Stomach (tissue), 19 donors: ENCODE data around the gene ARSJ. TPM values are rescaled to one million over a fixed set of nuclear protein-coding genes. Genes with fewer than 3 reads are reported as not detected.

Experiments
- DNase-seq, 2 donors: peaks; one replicate each; pipeline versions ENCODE4 v3.0.0 to v3.0.0-alpha.2; 2013 to 2019
- H3K27ac ChIP-seq, 5 donors: fragments of 200-600 bp in 4 of 5; sonication (generic) in 4 of 5; one replicate each; pipeline ENCODE4 v1.5.1; 2013 to 2019; ENCODE audit warnings: mild to moderate bottlenecking in 1 of 5, moderate library complexity in 1 of 5
- H3K27me3 ChIP-seq, 3 donors: fragments of 200-600 bp; sonication (generic); one replicate each; pipeline ENCODE4 v1.5.1; 2017 to 2019; ENCODE audit warnings: mixed run types in 1 of 3
- H3K36me3 ChIP-seq, 4 donors: fragments of 200-600 bp; sonication (generic); 1 replicate in 3 of 4; 2 replicates in 1 of 4; pipeline ENCODE4 v1.5.1; 2016 to 2019
- H3K4me1 ChIP-seq, 4 donors: fragments of 200-600 bp; sonication (generic); one replicate each; pipeline ENCODE4 v1.5.1; 2016 to 2019
- H3K4me3 ChIP-seq, 4 donors: fragments of 200-600 bp; sonication (generic) in 3 of 4; one replicate each; pipeline ENCODE4 v1.5.1; 2016 to 2019; ENCODE audit warnings: mild to moderate bottlenecking in 1 of 4
- H3K9me3 ChIP-seq, 4 donors: fragments of 200-600 bp; sonication (generic); one replicate each; pipeline ENCODE4 v1.5.1; 2016 to 2019
- CTCF ChIP-seq, 7 experiments: fragments of 450-650 bp in 4 of 7; fragments of 200-600 bp in 3 of 7; sonication (generic) in 3 of 7; IDR thresholded peaks; one replicate each; pipeline ENCODE4 v1.5.1; 2016 to 2019; ENCODE audit warnings: antibody characterized with exemption in 7 of 7, control low read depth in 2 of 7, mild to moderate bottlenecking in 1 of 7
- EP300 ChIP-seq: sonication (generic); formaldehyde crosslinking; IDR thresholded peaks from one replicate; pipeline ENCODE4 v1.6.1; 2017; ENCODE audit warnings: antibody characterized with exemption
- POLR2A ChIP-seq, 4 donors: fragments of 450-650 bp; IDR thresholded peaks; one replicate each; pipeline ENCODE4 v1.6.1; 2016; ENCODE audit warnings: antibody characterized with exemption in 4 of 4, control low read depth in 2 of 4, mild to moderate bottlenecking in 1 of 4, moderate library complexity in 1 of 4
- POLR2AphosphoS5 ChIP-seq, 3 donors: sonication (generic); formaldehyde crosslinking; IDR thresholded peaks; one replicate each; pipeline ENCODE4 v1.6.1; 2016; ENCODE audit warnings: antibody characterized with exemption in 3 of 3
- WGBS, 5 donors: extraction: QIAGEN DNeasy Blood & Tissue Kit in 3 of 5; methylation state at CpG; one replicate each; pipeline versions ENCODE4 v1.1.5 to v1.1.7; 2013 to 2018; 5-methylcytosine and 5-hydroxymethylcytosine counted together
- intact Hi-C: fragments of 100-400 bp; cut with DNase I; formaldehyde crosslinking; loops from one replicate; pipeline ENCODE4 v1.15.1; 2023; ENCODE audit warnings: low total_unique reads
- long read RNA-seq, 10 donors: transcript quantifications; one replicate each; lab custom pipeline, GENCODE V29; 2026
- polyA plus RNA-seq, 3 donors: library from polyadenylated mRNA; stranded (reverse); fragments of 200-250 nt; gene quantifications; one replicate each; pipeline ENCODE4 v1.2.3, GENCODE V29; 2013
- total RNA-seq, 5 donors: library from RNA; depleted of rRNA; stranded (reverse); fragments of >200 nt; gene quantifications; one replicate each; pipeline versions ENCODE4 v1.1.0 to v1.2.3, GENCODE V29; 2014 to 2016
- donor health status: healthy with polysubstance abuse.
- donor health status: Bipolar disorder and iron deficiency.
- donor health status: healthy.

ARSJ gene
- 10 to 100 TPM in 1 of 5 donors, 1 to 10 TPM in 4; 4.1 to 23.3 (median 8.5) TPM for total RNA-seq
- polyA plus RNA-seq = 1 to 10 TPM in 2 of 3 donors, under 1 TPM in 1; 0.92 to 1.9 (median 1.1) TPM
- long read RNA-seq, donor 1, full-length matches to known transcripts = 2 of 2 reads
- long read RNA-seq, donor 1, partial matches to known transcripts = 0 of 2 reads
- long read RNA-seq, donor 1, other reads (novel, unspliced or antisense) = 0 of 2 reads
- long read RNA-seq, donor 2, full-length matches to known transcripts = 1 of 1 reads
- long read RNA-seq, donor 2, partial matches to known transcripts = 0 of 1 reads
- long read RNA-seq, donor 2, other reads (novel, unspliced or antisense) = 0 of 1 reads
- long read RNA-seq, donor 3, full-length matches to known transcripts = 1 of 1 reads
- long read RNA-seq, donor 3, partial matches to known transcripts = 0 of 1 reads
- long read RNA-seq, donor 3, other reads (novel, unspliced or antisense) = 0 of 1 reads
- long read RNA-seq, donor 4 = 0 reads
- long read RNA-seq, donor 5, full-length matches to known transcripts = 2 of 2 reads
- long read RNA-seq, donor 5, partial matches to known transcripts = 0 of 2 reads
- long read RNA-seq, donor 5, other reads (novel, unspliced or antisense) = 0 of 2 reads
- long read RNA-seq, donor 6, full-length matches to known transcripts = 2 of 2 reads
- long read RNA-seq, donor 6, partial matches to known transcripts = 0 of 2 reads
- long read RNA-seq, donor 6, other reads (novel, unspliced or antisense) = 0 of 2 reads
- long read RNA-seq, donor 7, full-length matches to known transcripts = 3 of 3 reads
- long read RNA-seq, donor 7, partial matches to known transcripts = 0 of 3 reads
- long read RNA-seq, donor 7, other reads (novel, unspliced or antisense) = 0 of 3 reads
- long read RNA-seq, donor 8, full-length matches to known transcripts = 1 of 1 reads
- long read RNA-seq, donor 8, partial matches to known transcripts = 0 of 1 reads
- long read RNA-seq, donor 8, other reads (novel, unspliced or antisense) = 0 of 1 reads
- long read RNA-seq, donor 9 = 0 reads
- long read RNA-seq, donor 10, full-length matches to known transcripts = 1 of 1 reads
- long read RNA-seq, donor 10, partial matches to known transcripts = 0 of 1 reads
- long read RNA-seq, donor 10, other reads (novel, unspliced or antisense) = 0 of 1 reads

GRCh38 chr4:113979148-113979904, at the start of gene ARSJ:
Gene ARSJ (minus strand): TSS chr4:113979647. CDS start chr4:113978834, 813 bp downstream.
- intact Hi-C loops = no loop called here
- Histone ChIP-seq H3K36me3 (no peaks in the 10 kb centered on the region), H3K4me1 (peaks cover 5 to 41% (median 25%) of the 10 kb centered on the region in 4 donors), H3K9me3 (peaks cover 0 to 6% (median 0%) of the 10 kb centered on the region in 4 donors), H3K27me3 (no peaks in the 10 kb centered on the region), H3K27ac (peak within 1 kb of the TSS; percentile 50 to 90 (median 86)), H3K4me3 (peak within 1 kb of the TSS; percentile 55 to 63 (median 62))
- 0 to 5% (median 2%) methylated on average over 48 to 50 of the region's 50 CpGs for WGBS, 5 donors
- peak; percentile 56 to 85 for DNase-seq
- TF ChIP-seq CTCF (IDR thresholded peaks at IDR 0.05) (peak in 1 of 7 experiments; percentile 6), POLR2AphosphoS5 (IDR thresholded peaks at IDR 0.05) (peak; percentile 27 to 47 (median 44)), POLR2A (IDR thresholded peaks at IDR 0.05) (no peak), EP300 (no peak)

- DNase-seq = no peak
- Histone ChIP-seq H3K4me1 (no peaks in the 10 kb centered on the region), H3K9me3 (no peaks in the 10 kb centered on the region), H3K27ac (no peak overlapping the region), H3K4me3 (no peak overlapping the region), H3K27me3 (no peaks in the 10 kb centered on the region), H3K36me3 (no peaks in the 10 kb centered on the region)
- no peak for TF ChIP-seq POLR2A (IDR thresholded peaks at IDR 0.05)
- no peak for TF ChIP-seq EP300
- no peak for TF ChIP-seq POLR2AphosphoS5 (IDR thresholded peaks at IDR 0.05)
- no peak for TF ChIP-seq CTCF (IDR thresholded peaks at IDR 0.05)
- intact Hi-C loops = no loop called here
Measured at GRCh38 chr4:114028071-114028470, 48.6 kb upstream of the ARSJ start.

DNA sequence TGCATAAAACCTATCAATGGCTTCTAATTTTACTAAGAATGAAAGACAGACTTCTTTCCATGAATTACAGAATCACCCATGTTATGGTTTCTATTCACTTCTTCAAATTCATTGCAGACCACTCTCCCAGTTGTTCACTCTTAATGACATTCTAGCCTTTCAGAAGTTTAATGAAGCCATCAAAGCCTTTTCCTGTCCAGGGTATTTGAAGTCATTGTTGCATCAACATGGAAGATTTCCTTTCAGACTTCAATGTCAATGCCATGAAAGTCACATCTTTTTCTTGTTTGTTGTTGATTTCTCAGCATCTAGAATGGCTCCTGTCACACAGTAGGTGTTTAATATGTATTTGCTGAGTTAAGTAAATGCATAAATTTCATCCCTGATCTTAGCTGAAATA, 48.1 kb upstream of the ARSJ start:
- intact Hi-C loops = no loop called here
- DNase-seq = no peak
- H3K36me3 ChIP-seq = no peaks in the 10 kb centered on the region

GRCh38 chr4:114026447-114026846, 47.0 kb upstream of the ARSJ start:
- no peak overlapping the region for H3K27ac ChIP-seq
- no peak overlapping the region for H3K4me3 ChIP-seq
- H3K27me3 ChIP-seq = no peaks in the 10 kb centered on the region
- H3K36me3 ChIP-seq = no peaks in the 10 kb centered on the region
- intact Hi-C loops = no loop called here
- TF ChIP-seq EP300 (no peak), POLR2A (IDR thresholded peaks at IDR 0.05) (no peak), POLR2AphosphoS5 (IDR thresholded peaks at IDR 0.05) (no peak), CTCF (IDR thresholded peaks at IDR 0.05) (no peak)
- 39 to 71% (median 43%) methylated on average over 3 of the region's 3 CpGs for WGBS, 5 donors
- H3K9me3 ChIP-seq = no peaks in the 10 kb centered on the region
- H3K4me1 ChIP-seq = no peaks in the 10 kb centered on the region
- DNase-seq = no peak

More for the DNA sequence above, 48.1 kb upstream of the ARSJ start:
- no peak for TF ChIP-seq POLR2AphosphoS5 (IDR thresholded peaks at IDR 0.05)
- no peaks in the 10 kb centered on the region for H3K27me3 ChIP-seq
- no peak overlapping the region for H3K4me3 ChIP-seq
- no peaks in the 10 kb centered on the region for H3K9me3 ChIP-seq
- H3K27ac ChIP-seq = no peak overlapping the region
- no peaks in the 10 kb centered on the region for H3K4me1 ChIP-seq
